ENCODE measurements around the gene APOBEC2.

The APOBEC2 gene

DNA sequence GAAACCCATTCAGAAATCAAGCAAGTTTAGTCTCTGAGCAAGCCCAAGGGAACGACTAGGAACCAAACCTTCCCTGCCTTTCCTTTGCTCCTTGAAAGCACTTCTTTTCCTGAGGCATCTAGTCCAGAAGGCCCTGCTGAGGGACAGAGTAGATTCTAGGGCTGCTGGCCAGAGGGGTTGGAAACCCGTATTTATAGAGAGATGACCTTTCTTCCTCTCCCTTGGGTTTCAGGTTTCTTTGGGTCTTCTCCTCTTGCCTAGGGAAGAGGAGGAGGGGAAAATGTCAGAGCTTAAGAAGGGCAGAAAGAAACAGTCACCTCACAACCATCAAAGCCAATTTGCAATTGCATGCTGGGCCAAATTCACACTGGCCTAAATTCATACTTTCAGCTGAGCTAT lies 5.8 kb downstream of the APOBEC2 start:
- no peak for DNase-seq (ENCODE audit: low read depth in 1 of 2, low spot score in 1 of 2)

DNA sequence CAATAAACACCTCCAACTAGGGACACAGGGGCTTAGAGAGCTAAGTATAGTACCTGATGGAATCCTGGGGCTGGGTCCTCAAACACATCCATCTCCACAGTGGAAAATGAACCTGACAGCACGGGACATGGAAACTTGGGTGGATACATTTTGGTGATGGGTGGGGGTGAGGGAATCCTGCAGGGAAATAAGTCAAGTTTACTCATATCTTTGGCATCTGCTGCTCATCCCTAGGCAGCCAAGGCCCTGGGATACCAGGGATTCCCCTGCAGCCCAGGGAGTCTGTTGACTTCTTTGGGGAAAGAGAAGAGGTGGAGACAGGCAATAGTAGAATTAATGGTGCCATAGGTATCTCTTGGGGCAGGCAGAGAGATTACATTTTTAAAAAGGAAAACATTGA lies 6.6 kb downstream of the APOBEC2 start:
- no peak for DNase-seq (ENCODE audit: low read depth in 1 of 2, low spot score in 1 of 2)

DNA sequence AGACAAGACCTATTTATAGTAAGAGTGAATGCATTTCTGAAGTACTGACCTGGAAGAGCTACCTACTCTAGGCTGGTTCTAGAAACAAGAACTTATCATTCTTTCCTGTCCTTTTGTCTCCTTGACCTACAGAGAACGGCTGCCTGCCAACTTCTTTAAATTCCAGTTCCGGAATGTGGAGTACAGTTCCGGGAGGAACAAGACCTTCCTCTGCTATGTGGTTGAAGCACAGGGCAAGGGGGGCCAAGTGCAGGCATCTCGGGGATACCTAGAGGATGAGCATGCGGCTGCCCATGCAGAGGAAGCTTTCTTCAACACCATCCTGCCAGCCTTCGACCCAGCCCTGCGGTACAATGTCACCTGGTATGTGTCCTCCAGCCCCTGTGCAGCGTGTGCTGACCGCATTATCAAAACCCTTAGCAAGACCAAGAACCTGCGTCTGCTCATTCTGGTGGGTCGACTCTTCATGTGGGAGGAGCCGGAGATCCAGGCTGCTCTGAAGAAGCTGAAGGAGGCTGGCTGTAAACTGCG lies 8.3 kb downstream of the APOBEC2 start:
- no peak for DNase-seq (ENCODE audit: low read depth in 1 of 2, low spot score in 1 of 2)

DNA sequence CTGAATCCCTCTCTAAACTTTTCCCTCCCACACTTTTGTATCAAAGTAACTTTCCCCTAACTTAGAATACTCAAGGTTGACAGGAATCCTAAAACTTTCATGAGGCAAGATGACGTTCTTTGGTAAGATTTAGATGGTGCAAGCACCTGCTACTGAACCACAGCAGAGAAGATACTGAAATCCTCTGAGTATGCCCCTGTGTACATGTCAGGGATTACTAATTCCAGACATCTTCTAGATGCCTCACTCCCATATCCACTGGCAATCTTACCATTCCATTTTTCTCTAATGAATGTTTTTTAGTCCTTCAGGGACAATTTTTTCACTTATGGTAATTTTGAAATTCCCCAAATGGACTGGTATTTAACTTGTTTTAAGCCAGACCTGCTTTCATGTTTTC lies 9.1 kb downstream of the APOBEC2 start:
- no peak for DNase-seq (ENCODE audit: low read depth in 1 of 2, low spot score in 1 of 2)

DNA sequence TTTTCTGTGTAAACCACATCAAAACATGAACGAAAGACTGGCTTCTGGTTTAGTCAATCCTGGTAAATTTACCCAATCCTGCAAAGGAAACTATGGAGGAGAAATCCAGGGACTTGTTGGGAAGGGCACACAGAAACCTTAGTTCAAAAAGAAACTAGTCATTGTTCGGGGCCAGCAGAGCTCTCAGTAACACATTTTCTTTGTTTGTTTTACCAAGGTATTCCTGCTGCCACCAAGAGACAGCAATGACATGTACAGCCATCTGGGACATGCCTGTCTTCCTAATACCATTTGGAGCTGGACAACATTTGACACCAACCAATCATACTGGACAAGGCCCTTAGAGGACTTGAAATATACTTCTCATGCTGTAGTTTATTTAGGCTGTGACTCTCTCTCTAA lies 10.9 kb downstream of the APOBEC2 start:
- no peak for DNase-seq (ENCODE audit: low read depth in 1 of 2, low spot score in 1 of 2)

DNA sequence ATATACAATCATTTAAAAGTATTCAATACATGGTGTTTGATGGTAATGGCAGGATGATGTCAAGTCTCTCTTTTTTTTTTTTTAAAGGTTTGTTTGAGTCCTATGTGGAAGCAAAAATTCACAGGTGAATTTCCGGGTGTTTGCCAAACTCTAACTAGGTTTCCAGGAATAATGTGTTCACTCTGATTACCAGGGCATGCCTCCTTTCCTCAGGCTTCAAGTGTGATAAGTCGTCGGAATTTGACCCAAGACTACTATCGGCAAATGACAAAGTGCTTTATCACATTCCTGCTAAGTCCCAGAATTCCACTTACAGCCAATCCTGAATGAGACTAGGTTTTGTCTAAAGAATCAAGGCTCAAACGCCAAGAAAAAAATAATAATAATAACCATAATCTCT lies 11.8 kb downstream of the APOBEC2 start:
- DNase-seq (ENCODE audit: low read depth in 1 of 2, low spot score in 1 of 2), result no peak

DNA sequence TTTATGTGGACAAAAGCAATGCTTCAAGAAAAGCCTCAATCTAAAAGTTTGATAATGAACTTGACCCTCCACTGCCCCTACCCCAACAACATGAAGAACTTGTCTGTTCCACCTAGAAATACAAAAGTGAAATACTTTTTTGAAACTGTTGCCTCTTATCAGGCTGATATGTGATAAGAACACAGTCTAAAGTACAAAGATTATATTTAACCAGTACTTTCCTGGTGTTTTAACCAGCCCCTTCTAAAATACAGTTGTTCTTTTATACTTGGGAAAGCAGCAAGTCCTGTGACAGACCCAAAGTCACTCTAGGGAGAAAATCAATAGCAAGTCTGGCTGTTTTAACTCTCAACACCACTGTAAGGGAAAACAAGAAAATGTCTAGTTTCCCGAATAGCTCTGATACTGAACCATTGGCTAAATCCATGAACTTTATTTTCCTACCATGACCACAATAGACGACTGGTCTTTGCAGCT lies 12.6 kb downstream of the APOBEC2 start:
- DNase-seq (ENCODE audit: low read depth in 1 of 2, low spot score in 1 of 2), result no peak

DNA sequence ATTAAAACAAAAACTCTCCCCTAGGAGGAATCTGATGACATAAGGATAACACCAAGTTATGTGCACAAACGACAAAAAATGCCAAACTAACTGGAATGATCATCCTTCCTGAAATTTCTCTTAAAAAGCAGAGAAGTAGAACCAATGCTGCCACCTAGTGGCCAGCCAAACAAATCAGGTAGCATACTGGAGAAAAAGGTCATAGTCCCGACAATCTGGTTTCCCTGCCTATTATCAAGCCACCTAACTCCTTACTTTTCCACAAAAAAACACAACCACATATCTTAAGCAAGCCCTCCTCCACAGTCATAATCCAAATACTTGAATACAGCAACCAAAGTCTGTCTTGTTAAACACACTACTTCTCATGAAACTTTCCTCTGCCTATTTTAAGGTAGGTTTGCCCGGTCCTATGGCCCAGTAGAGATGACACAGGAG lies 13.9 kb downstream of the APOBEC2 start:
- peak; percentile 20 to 52 for DNase-seq (ENCODE audit: low read depth in 1 of 2, low spot score in 1 of 2)

DNA sequence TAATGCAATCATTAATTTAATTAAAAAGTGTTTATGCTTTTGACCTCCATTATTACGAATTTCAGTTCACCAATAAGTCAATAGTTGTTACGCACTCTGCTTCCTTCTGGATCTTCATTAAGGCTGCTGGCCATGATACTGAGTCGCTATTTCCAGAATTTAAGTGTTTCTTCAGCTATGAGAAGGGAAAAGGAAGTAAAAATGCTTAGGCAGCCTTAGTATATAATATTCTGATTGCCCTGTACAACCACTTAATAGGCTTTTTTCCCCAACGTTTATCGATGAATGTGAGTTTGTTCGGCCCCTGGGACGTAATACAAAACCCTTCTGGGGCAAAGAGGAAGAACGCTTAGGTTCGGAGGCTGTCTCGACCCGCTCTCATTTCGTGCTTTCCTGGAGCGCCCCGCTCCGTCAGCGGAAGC lies 18.5 kb downstream of the APOBEC2 start:
- no peak for DNase-seq (ENCODE audit: low read depth in 1 of 2, low spot score in 1 of 2)

DNA sequence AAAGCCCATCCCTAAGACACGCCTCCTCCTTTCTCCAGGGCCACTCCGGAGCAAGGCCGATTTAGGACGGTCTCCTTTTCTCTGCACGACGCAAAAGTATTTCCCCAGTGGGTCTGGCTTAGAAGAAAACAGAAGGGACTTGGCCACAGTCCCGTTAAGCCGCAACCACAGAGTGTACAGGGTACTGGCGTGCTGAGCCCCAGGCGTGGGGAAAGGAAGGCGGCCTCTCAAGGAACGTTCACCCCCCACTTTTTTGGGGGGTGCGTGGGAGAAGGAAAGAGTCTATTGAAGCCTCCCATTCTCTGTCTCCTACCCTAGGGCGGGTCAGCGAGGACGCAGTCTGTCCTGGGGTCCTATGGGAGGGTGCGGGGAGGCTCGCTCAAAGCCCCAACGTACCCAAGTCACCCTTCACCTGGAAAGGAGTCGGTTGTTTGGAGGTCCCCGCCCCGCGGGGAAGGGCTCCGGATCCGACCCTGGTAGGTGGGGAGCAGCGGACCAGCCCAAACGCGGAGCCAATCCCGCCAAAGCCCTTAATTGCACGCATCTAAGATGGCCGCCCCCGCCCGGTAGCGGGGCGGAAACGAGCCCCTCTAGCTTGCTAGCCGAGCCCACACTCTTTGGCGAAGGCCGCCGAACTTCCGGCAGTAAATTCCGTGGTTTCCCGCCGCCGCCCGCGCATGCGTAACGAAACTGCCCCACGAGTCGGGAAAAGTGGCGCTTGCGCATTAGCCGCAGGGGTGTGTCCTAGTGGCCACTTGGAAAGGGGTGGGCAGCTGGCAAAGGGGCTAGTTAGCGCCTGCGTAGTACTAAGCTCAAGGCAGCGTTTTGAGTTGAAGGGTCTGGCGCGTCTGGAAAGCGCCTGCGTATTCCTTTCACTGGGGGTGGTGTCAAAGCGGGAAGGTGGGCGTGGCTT lies 19.2 kb downstream of the APOBEC2 start, which contains the start of gene OARD1:
OARD1 (minus strand) TSS at position 434 of the 913 bp plus-strand sequence. CDS start 722 bp downstream, outside the sequence.
- peak; percentile 99 to 100 for DNase-seq (ENCODE audit: low read depth in 1 of 2, low spot score in 1 of 2)

DNA sequence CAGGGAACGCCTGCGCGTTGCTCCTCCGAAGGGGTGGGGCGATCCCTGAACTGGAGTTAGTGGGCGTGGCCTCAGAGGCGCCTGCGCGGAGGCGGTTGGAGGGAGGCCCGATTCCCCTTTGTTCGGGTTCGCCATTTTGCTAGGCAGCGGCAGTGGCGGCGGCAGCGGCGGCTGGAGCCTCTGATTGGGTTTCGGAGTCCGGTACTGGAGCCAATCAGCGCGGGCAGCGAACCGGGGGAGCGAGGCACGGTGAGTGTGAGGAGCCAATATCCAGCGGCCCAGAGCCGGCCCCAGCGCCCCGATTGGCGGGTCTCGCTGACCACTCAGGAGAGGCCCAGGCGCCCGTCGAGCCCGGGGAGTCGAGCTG lies 19.8 kb downstream of the APOBEC2 start, which contains the start of gene NFYA:
NFYA (plus strand) TSS at position 139 of the 367 bp plus-strand sequence. CDS start 6,116 bp downstream, outside the sequence.
- DNase-seq (ENCODE audit: low read depth in 1 of 2, low spot score in 1 of 2), result peak in 1 of 2 donors; percentile 99

DNA sequence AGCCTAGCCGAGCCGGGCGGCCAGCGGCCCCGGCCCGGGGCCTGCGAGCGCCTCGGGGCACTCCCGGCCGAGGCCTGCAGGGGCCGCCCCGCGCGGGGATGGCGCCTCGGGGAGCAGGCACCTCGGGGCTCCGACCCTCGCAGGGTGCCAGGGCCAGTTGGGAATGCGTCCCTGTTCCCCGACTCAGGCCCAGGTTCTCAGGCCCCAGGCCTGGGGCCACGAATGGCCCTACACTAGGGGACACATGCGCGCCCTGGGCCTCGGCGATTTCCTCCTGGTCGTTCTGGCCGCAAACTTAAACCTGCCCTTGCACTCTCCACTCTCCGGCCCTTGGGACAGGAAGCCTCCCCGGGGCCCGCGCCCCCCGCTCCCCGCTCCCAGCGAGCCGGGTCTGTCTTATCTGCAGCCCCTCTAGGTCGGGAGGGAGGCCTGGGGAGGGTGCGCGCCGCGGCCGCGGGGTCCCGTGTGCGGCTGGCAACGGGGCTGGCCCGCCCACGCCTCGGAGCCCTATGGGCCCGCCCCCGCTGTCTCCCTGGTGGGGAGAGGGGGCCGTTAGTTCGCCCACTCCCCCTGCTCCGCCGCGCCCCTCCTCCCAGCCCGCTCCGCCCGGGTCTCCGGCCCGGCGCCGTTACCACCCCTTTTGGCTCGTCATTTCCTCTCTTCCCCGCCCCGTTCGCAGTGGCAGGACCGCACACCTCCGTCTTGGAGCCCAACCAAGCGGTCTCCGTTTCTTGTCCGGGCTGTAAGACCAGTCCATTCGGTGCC lies 20.4 kb downstream of the APOBEC2 start:
- DNase-seq (ENCODE audit: low read depth in 1 of 2, low spot score in 1 of 2), result peak; percentile 55 to 69

DNA sequence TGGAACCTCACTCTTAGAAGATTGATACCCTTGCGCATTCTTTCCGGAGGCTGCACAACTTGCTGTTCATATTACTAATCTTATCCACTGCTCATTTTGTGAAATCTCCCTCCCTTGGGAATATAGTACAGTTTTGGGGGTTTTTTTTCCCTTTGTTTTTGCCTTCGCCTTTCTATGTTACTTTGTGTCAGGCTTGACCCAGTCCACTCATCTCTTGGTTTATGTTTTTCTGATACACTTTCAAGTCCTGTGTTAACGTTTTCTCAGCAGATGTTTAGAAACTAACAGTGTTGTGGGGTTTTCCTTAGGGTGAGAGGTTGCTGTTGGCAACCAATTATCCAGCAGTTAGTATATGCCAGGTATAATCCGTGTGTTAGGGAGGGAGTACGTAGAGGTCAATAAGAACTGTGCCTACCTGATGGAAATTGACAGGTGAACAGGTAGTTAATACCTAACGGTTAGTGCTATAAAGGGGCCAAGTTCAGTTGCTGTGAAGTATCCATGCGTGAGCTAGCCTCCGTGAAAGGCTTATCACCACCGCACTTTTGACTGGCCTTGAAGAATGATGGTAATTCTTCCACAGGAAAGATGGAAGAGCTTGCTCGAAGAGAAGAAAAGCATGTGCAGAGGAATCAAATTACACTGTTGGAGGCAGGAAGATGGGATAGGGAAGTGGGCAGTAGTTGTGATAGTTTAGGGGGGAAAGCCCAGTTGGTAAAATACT lies 21.1 kb downstream of the APOBEC2 start:
- no peak for DNase-seq (ENCODE audit: low read depth in 1 of 2, low spot score in 1 of 2)

DNA sequence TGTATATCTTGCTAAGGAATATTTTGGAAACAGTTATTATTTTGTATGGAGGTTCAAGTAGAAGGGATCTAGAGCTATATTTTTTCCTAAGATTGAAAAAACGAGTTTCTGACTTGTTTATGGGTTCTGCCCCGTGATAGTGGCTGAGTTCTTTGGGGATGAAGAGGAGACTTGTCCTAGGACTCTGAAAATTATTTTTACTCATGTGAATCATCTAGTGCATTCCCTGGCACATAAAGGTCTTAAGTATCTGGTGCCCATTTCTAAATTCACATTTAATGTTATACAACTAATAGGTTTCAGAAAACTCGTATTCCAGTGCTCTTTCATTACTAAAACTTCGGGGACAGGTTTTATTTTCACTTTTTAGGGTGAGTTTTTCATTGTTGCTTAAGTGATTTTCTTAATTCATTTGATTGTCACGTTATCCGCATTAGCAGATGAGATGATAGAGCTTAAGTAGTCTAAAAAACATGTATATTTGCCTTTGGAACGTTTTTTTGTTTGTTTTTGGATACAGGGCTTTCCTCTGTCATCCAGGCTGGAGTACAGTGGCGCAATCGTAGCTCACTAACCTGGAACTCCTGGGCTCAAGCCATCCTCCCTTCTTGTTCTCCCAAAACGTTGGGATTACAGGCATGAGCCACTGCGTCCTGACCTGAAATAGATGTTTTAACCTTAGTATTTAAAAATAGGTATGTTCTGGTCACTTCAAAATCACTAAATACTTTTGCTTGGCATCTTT lies 21.9 kb downstream of the APOBEC2 start:
- DNase-seq (ENCODE audit: low read depth in 1 of 2, low spot score in 1 of 2), result no peak

DNA sequence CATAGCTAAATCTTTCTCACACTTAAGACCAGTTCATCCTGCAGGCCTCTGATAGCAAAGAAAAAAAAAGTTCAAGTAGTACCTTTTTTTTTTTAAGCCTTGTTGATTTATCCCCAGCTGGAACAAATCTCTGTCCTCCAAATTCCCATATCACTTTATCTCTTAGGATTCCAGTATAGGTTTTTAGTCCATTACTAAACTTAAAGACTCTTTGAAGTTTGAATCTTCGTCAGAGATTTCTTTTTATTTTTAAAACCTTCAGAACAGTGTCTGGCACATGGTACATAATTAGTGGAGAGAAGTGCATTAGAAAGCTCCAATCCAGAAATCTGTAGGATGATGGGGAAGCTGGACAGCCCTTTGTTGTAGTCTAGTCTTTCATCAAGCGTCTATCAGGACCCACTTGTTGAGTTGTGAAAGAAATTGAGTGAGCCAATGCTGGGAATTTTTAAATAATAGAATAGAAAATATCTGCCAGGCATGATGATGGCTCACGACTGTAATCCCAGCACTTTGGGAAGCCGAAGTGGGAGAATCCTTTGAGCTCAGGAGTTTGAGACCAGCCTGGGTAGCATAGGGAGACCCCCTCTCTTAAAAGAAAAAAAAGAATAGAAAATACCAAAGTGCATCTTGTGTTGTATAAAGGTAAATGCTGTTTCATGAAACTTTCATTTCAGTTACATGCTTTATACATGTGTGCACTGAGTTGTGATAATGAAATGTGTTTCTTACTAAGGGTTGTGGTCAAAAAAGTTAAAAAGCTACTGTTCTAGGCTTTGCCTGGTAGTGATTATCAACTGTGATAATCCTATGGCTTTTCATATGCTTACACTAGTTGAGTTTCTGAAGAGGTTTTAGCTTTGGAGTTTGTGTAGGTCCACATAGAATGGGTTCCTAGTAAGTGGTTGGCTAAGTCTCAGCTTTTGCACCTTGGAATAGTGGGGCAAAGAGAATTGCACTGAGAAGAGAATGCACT lies 22.9 kb downstream of the APOBEC2 start:
- DNase-seq (ENCODE audit: low read depth in 1 of 2, low spot score in 1 of 2), result no peak

DNA sequence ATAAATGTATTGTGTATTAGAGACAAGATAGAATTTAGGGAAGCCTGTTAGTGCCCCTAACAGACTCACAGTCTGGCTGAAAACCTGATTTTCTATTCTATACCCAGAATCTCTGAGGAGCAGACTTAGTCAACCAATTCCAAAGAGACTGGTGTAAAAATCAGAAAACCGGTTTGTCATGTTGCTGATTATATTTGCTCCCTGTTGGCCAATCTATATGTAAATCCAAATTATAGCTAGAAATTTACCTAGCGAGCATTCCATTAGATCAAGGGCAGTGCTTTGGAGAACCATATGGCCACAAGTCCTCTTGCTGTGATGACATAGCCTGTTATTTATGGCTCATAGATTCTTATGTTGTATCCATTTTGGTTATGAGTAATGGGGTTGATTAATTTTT lies 24.5 kb downstream of the APOBEC2 start:
- DNase-seq (ENCODE audit: low read depth in 1 of 2, low spot score in 1 of 2), result no peak

DNA sequence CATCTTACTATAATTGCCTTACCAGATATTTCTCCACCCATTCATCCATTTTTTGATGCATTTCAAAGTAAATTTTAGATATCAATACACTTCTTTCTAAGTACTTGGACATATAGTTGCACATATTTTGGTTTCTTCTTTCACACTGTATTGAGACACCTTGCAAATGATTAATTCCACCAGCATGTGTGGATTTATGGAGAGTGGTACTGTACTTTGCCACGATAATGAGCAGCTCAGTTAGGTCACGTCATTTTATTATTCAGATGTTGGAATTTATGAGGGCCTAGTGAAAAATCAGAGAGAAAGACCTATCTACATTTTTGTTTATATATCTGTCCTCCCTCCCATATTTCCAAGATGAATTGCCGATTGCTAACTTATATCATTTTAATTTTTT lies 25.1 kb downstream of the APOBEC2 start:
- DNase-seq (ENCODE audit: low read depth in 1 of 2, low spot score in 1 of 2), result no peak

DNA sequence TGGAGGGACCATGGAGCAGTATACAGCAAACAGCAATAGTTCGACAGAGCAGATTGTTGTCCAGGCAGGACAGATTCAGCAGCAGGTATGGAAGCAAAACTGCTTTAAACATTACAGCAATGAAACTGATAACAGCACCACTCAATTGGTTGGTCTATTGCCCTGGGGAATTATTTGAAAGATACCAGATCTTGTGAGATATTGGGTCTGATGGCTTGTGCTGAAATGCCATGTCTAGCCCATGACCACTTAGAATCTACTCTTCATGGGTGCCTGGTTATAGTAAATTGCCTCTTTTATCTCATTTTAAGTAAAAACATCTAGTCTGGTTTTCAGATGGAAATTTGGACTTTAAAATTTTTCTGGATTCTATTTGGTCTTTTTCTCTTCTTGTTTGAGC lies 26.1 kb downstream of the APOBEC2 start:
- DNase-seq (ENCODE audit: low read depth in 1 of 2, low spot score in 1 of 2), result no peak

DNA sequence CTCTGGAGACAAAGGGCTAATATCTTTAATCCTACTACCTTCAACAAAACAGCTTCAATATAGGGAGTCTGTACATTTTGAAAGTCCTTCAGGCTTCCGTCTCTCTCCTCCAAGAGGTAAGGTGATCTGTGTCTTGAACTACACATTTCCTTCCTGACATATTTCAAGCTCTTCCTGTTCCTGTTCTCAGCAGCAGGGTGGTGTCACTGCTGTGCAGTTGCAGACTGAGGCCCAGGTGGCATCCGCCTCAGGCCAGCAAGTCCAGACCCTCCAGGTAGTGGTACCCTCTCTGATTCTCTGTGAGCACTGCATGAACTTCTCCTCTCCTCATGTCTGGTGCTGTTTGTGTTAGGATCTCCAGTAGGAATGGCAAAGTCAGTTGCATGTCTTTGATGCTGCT lies 27.6 kb downstream of the APOBEC2 start:
- DNase-seq (ENCODE audit: low read depth in 1 of 2, low spot score in 1 of 2), result no peak

All from activated CD4-positive, alpha-beta T cell treated with anti-CD3 and anti-CD28 coated beads, Interleukin-2, amount 50 U/mL, for 24 hours (primary cell).